GM12878 (cell line): ENCODE data around the gene ULBP2. TPM values are rescaled to one million over a fixed set of nuclear protein-coding genes. Genes with fewer than 3 reads are reported as not detected.
"Not testable (repeated sequence)": the region's sequence is repeated elsewhere in the genome, so short reads cannot be mapped to it uniquely, and the experiment has no call there.

Experiments used
- ATAC-seq: fragments of 200-7000 bp; cut with Tn5 transposase; 3 replicates; pipeline ENCODE4 v1.9.1; 2020; ENCODE audit warnings: mild to moderate bottlenecking, moderate library complexity
- BruUV-seq: library from RNA; stranded (reverse); fragments of 400-500 nt; replicated peaks from 2 replicates; lab custom pipeline; 2021; lab: Mats Ljungman, UMichigan
- CTCF ChIA-PET: fragments of 300-600 bp; sonication (Branson Sonifier 250); formaldehyde crosslinking; extraction: SDS; loops from one replicate; lab custom pipeline; 2021; ENCODE audit warnings: inconsistent platforms; lab: Yijun Ruan, JAX
- POLR2A ChIA-PET: fragments of 350-600 bp; formaldehyde crosslinking; extraction: SDS; loops from one replicate; lab custom pipeline; 2021; ENCODE audit warnings: inconsistent platforms; lab: Charles Lee
- RAD21 ChIA-PET: fragments of 300-600 bp; sonication (Branson Sonifier 250); formaldehyde crosslinking; loops from one replicate; lab custom pipeline; 2023; ENCODE audit warnings: antibody characterized with exemption; ENCODE audit not compliant: unreplicated experiment; lab: Charles Lee
- SMC1A ChIA-PET: fragments of 300-600 bp; sonication (Branson Sonifier 250); formaldehyde crosslinking; loops from one replicate; lab custom pipeline; 2023; ENCODE audit not compliant: unreplicated experiment, uncharacterized antibody; lab: Charles Lee
- DNase-seq: peaks from one replicate; pipeline ENCODE4 v3.0.0-alpha.2; 2011; ENCODE audit warnings: low read depth, low spot score
- FAIRE-seq: peaks from 3 replicates; lab custom pipeline; 2011; peaks lifted over from hg19 to GRCh38; lab: Jason Lieb, UNC
- H2AFZ ChIP-seq: 2 replicates; pipeline ENCODE4 v1.6.0; 2011; ENCODE audit warnings: low read depth, low read length, control low read depth; ENCODE audit not compliant: control insufficient read depth
- H3K27ac ChIP-seq: 2 replicates; pipeline ENCODE4 v1.5.1; 2011; ENCODE audit warnings: control low read depth; ENCODE audit not compliant: control insufficient read depth, insufficient read depth
- H3K27me3 ChIP-seq, 2 experiments: replicated peaks in 1 of 2; 2 replicates each; pipeline versions ENCODE4 v1.6.0 to v1.6.1; 2011; ENCODE audit warnings: low read length in 1 of 2; ENCODE audit not compliant: control insufficient read depth in 2 of 2, insufficient read depth in 2 of 2
- H3K36me3 ChIP-seq, 2 experiments: 2 replicates each; pipeline ENCODE4 v1.5.1; 2011; ENCODE audit warnings: low read length in 1 of 2; ENCODE audit not compliant: control insufficient read depth in 2 of 2, insufficient read depth in 2 of 2
- H3K4me1 ChIP-seq: 2 replicates; pipeline ENCODE4 v1.6.1; 2011; ENCODE audit warnings: mild to moderate bottlenecking, low read length, moderate library complexity, mixed read lengths; ENCODE audit not compliant: control insufficient read depth, insufficient read depth
- H3K4me2 ChIP-seq: 2 replicates; pipeline ENCODE4 v1.6.0; 2011; ENCODE audit warnings: control low read depth; ENCODE audit not compliant: control insufficient read depth, insufficient read depth
- H3K4me3 ChIP-seq: fragments of 200-600 bp; sonication (generic); 2 replicates; pipeline ENCODE4 v1.5.1; 2016
- H3K79me2 ChIP-seq: 2 replicates; pipeline ENCODE4 v1.6.0; 2011; ENCODE audit warnings: low read length; ENCODE audit not compliant: control insufficient read depth, insufficient read depth
- H3K9ac ChIP-seq: 2 replicates; pipeline ENCODE4 v1.8.0; 2011; ENCODE audit warnings: low read length, control low read depth, mixed read lengths; ENCODE audit not compliant: control insufficient read depth, insufficient read depth
- H3K9me3 ChIP-seq: replicated peaks from 3 replicates; pipeline ENCODE4 v1.5.1; 2011; ENCODE audit warnings: mild to moderate bottlenecking, low read length; ENCODE audit not compliant: control insufficient read depth, insufficient read depth
- H4K20me1 ChIP-seq: 2 replicates; pipeline ENCODE4 v1.6.0; 2011; ENCODE audit not compliant: control insufficient read depth, insufficient read depth
- EP300 ChIP-seq, 2 experiments: fragments of 150-350 bp in 1 of 2; IDR thresholded peaks; 2 replicates each; pipeline ENCODE4 v1.6.1; 2011 to 2012; ENCODE audit warnings: low read depth in 2 of 2, low read length in 2 of 2, borderline replicate concordance in 1 of 2, improper control_type of control experiment in 1 of 2, inconsistent platforms in 1 of 2; ENCODE audit not compliant: control insufficient read depth in 1 of 2
- KDM1A ChIP-seq: fragments of 200-600 bp; sonication (generic); IDR thresholded peaks from 2 replicates; pipeline ENCODE4 v1.6.1; 2016; ENCODE audit warnings: borderline replicate concordance
- MXI1 ChIP-seq: fragments of 150-350 bp; IDR thresholded peaks from 2 replicates; pipeline ENCODE4 v1.6.1; 2011; ENCODE audit warnings: low read depth, mild to moderate bottlenecking, inconsistent platforms, low read length, improper control_type of control experiment
- SUZ12 ChIP-seq: fragments of 200-600 bp; sonication (generic); IDR thresholded peaks from one replicate; pipeline ENCODE4 v1.6.1; 2018; ENCODE audit warnings: antibody characterized with exemption, mild to moderate bottlenecking; ENCODE audit not compliant: unreplicated experiment
- ZNF217 ChIP-seq: fragments of 450-650 bp; IDR thresholded peaks from 2 replicates; pipeline ENCODE4 v1.6.1; 2017; ENCODE audit warnings: antibody characterized with exemption, mild to moderate bottlenecking
- ZNF592 ChIP-seq: fragments of 450-650 bp; IDR thresholded peaks from 2 replicates; pipeline ENCODE4 v1.6.1; 2017; ENCODE audit warnings: mild to moderate bottlenecking, moderate library complexity
- WGBS: methylation state at CpG from one replicate; pipeline ENCODE4 v1.1.6; 2016; ENCODE audit warnings: low lambda C conversion rate; ENCODE audit not compliant: insufficient replicate concordance, insufficient coverage; ENCODE audit errors: missing lambda C conversion rate; 5-methylcytosine and 5-hydroxymethylcytosine counted together
- in situ Hi-C: fragments of 300-500 bp; cut with MboI; formaldehyde crosslinking; loops from 9 replicates; pipeline ENCODE4 v1.14.3; 2018; ENCODE audit warnings: mixed read lengths
- intact Hi-C: fragments of 100-400 bp; cut with micrococcal nuclease; formaldehyde crosslinking; loops from one replicate; pipeline ENCODE4 v1.14.2; 2022; ENCODE audit not compliant: unreplicated experiment
- polyA plus RNA-seq, 11 experiments: library from polyadenylated mRNA; depleted of rRNA in 4 of 11; unstranded in 6 of 11; stranded (reverse) in 5 of 11; fragments of >200 nt; fragmentation: Nextera tagmentation in 4 of 11; fragmentation: Illumina TruSeq in 1 of 11; extraction: Ambion mirVana in 4 of 11; extraction: Trizol in 1 of 11; gene quantifications; 1 replicate in 1 of 11; 2 replicates in 10 of 11; pipeline versions ENCODE4 v1.2.1 to v1.2.3, GENCODE V29; 2011 to 2016; ENCODE audit warnings: inconsistent platforms in 2 of 11, missing spikeins in 2 of 11, low read depth in 1 of 11
- total RNA-seq, 4 experiments: library from RNA; depleted of rRNA in 3 of 4; stranded (reverse); fragments of >200 nt in 3 of 4; fragmentation: Illumina TruSeq in 1 of 4; extraction: Trizol in 1 of 4; gene quantifications; 2 replicates each; pipeline versions ENCODE4 v1.2.1 to v1.2.3, GENCODE V29; 2013 to 2021

Gene ULBP2
- total and polyA plus RNA-seq, 10 of the 15 experiments (the other 5 are each of a cell fraction or from before 2014, with no cell fraction given) = 0.16 to 2.5 (median 0.22) TPM; not detected in 3

GRCh38 chr6:149951626-149952025, 9.8 kb downstream of the ULBP2 start:
- Histone ChIP-seq H3K9ac (no peak overlapping the region), H3K79me2 (no peaks in the 10 kb centered on the region), H3K27me3 (peaks cover 2 to 5% of the 10 kb centered on the region in 2 experiments; a peak in 3 of 4 replicates), H3K4me1 (no peaks in the 10 kb centered on the region), H3K4me2 (no peak overlapping the region), H3K4me3 (no peak overlapping the region), H2AFZ (no peak overlapping the region), H3K27ac (no peak overlapping the region), H4K20me1 (no peaks in the 10 kb centered on the region), H3K9me3 (no peaks in the 10 kb centered on the region), H3K36me3 (no peaks in the 10 kb centered on the region)
- POLR2A ChIA-PET = interaction anchor here (0.6 kb wide), 1 partner anchor 41 kb away, joined by 4 read pairs; no protein-coding TSS in a partner anchor
- SMC1A ChIA-PET = no interaction called here
- no TSS peak for BruUV-seq
- FAIRE-seq = no peak
- intact Hi-C loops (no loop called here), in situ Hi-C loops (no loop called here)
- no peak for ATAC-seq
- TF ChIP-seq ZNF217 = no peak
- no peak for TF ChIP-seq SUZ12
- TF ChIP-seq MXI1 = no peak
- TF ChIP-seq EP300 (IDR thresholded peaks at IDR 0.05; ENCODE audit: borderline replicate concordance in 1 of 2, control insufficient read depth in 1 of 2, low read depth in 2 of 2, low read length in 2 of 2) = no peak
- TF ChIP-seq KDM1A = no peak
- no peak for TF ChIP-seq ZNF592
- RAD21 ChIA-PET = no interaction called here
- DNase-seq = no peak
- CTCF ChIA-PET = interaction anchor here (1.0 to 2.0 kb wide), 4 partner anchors 15 to 65 kb away, joined by 3 to 6 read pairs (median 4); no protein-coding TSS in a partner anchor
- 65% methylated on average over 3 of the region's 3 CpGs for WGBS

- ATAC-seq, DNase-seq, H3K4me1 ChIP-seq, H4K20me1 ChIP-seq, BruUV-seq, H3K9me3 ChIP-seq, H3K9ac ChIP-seq, POLR2A ChIA-PET, FAIRE-seq, H3K4me3 ChIP-seq, H3K4me2 ChIP-seq, H3K36me3 ChIP-seq, H2AFZ ChIP-seq, H3K27ac ChIP-seq, CTCF ChIA-PET, H3K79me2 ChIP-seq, in situ Hi-C loops, intact Hi-C loops, RAD21 ChIA-PET, H3K27me3 ChIP-seq: not testable (repeated sequence)
- SMC1A ChIA-PET = interaction anchor here (1.3 kb wide), 1 partner anchor 64 kb away, joined by 3 read pairs; no protein-coding TSS in a partner anchor
- 23% methylated on average over 2 of the region's 2 CpGs for WGBS
Measured at GRCh38 chr6:149953390-149953789, 11.6 kb downstream of the ULBP2 start.
